Gastroesophageal sphincter (tissue), 4 donors: Measurements from ENCODE around the gene INAFM2. TPM values are rescaled to one million over a fixed set of nuclear protein-coding genes. Genes with fewer than 3 reads are reported as not detected.

Experiments
- ATAC-seq: fragments of 150-250 bp; one replicate; pipeline ENCODE4 v1.9.1; 2016; ENCODE audit warnings: mild to moderate bottlenecking, moderate library complexity
- H3K27ac ChIP-seq, 4 donors: fragments of 200-600 bp; sonication (generic) in 3 of 4; 1 replicate in 3 of 4; 2 replicates in 1 of 4; pipeline ENCODE4 v1.5.1; 2016 to 2019
- H3K27me3 ChIP-seq: fragments of 200-600 bp; sonication (generic); one replicate; pipeline ENCODE4 v1.5.1; 2019
- H3K36me3 ChIP-seq, 2 donors: fragments of 200-600 bp; sonication (generic); one replicate each; pipeline ENCODE4 v1.5.1; 2019; ENCODE audit warnings: control low read depth in 1 of 2
- H3K4me1 ChIP-seq, 3 donors: fragments of 200-600 bp; sonication (generic); 1 replicate in 2 of 3; 2 replicates in 1 of 3; pipeline ENCODE4 v1.5.1; 2016 to 2019; ENCODE audit warnings: control low read depth in 2 of 3
- H3K4me3 ChIP-seq, 2 donors: fragments of 200-600 bp; sonication (generic); one replicate each; pipeline ENCODE4 v1.5.1; 2019; ENCODE audit warnings: mild to moderate bottlenecking in 1 of 2, moderate library complexity in 1 of 2
- H3K9me3 ChIP-seq, 3 donors: fragments of 200-600 bp; sonication (generic); one replicate each; pipeline ENCODE4 v1.5.1; 2017 to 2019; ENCODE audit warnings: control low read depth in 2 of 3
- CTCF ChIP-seq, 4 experiments: fragments of 200-600 bp in 2 of 4; fragments of 450-650 bp in 2 of 4; sonication (generic) in 1 of 4; IDR thresholded peaks; one replicate each; pipeline ENCODE4 v1.5.1; 2017 to 2019; ENCODE audit warnings: antibody characterized with exemption in 4 of 4, mild to moderate bottlenecking in 2 of 4, moderate library complexity in 2 of 4
- EP300 ChIP-seq: sonication (generic); formaldehyde crosslinking; IDR thresholded peaks from one replicate; pipeline ENCODE4 v1.6.1; 2017; ENCODE audit warnings: antibody characterized with exemption, mild to moderate bottlenecking
- POLR2A ChIP-seq, 2 donors: fragments of 450-650 bp; IDR thresholded peaks; one replicate each; pipeline ENCODE4 v1.6.1; 2017; ENCODE audit warnings: antibody characterized with exemption in 2 of 2, mild to moderate bottlenecking in 2 of 2, moderate library complexity in 1 of 2
- POLR2AphosphoS5 ChIP-seq: sonication (generic); formaldehyde crosslinking; IDR thresholded peaks from one replicate; pipeline ENCODE4 v1.6.1; 2017; ENCODE audit warnings: antibody characterized with exemption
- WGBS, 2 donors: methylation state at CpG; one replicate each; pipeline ENCODE4 v1.1.5; 2018; ENCODE audit warnings: low coverage in 1 of 2; 5-methylcytosine and 5-hydroxymethylcytosine counted together
- total RNA-seq, 4 donors: library from RNA; depleted of rRNA; stranded (reverse); fragments of >200 nt; gene quantifications; one replicate each; pipeline ENCODE4 v1.1.0, GENCODE V29; 2016

The INAFM2 gene
- total RNA-seq, 4 donors from 2014 or later, result 27.3 to 66.6 (median 37.5) TPM

GRCh38 chr15:40347559-40348473, 24.3 kb downstream of the INAFM2 start:
- no peaks in the 10 kb centered on the region for H3K27me3 ChIP-seq
- H3K27ac ChIP-seq, result no peak overlapping the region
- TF ChIP-seq POLR2A (IDR thresholded peaks at IDR 0.05), result no peak
- no peak for TF ChIP-seq POLR2AphosphoS5
- no peak for TF ChIP-seq EP300
- no peak for TF ChIP-seq CTCF (IDR thresholded peaks at IDR 0.05)
- H3K9me3 ChIP-seq, result no peaks in the 10 kb centered on the region
- no peaks in the 10 kb centered on the region for H3K36me3 ChIP-seq
- WGBS, 2 donors, result 83 to 98% methylated on average over 1 to 5 of the region's 11 CpGs
- ATAC-seq, result no peak
- peaks cover 0 to 23% (median 13%) of the 10 kb centered on the region in 3 donors for H3K4me1 ChIP-seq
- no peak overlapping the region for H3K4me3 ChIP-seq

- H3K36me3 ChIP-seq, result no peaks in the 10 kb centered on the region
- no peak overlapping the region for H3K27ac ChIP-seq
- no peak for ATAC-seq
- peaks cover 0 to 17% (median 12%) of the 10 kb centered on the region in 3 donors for H3K4me1 ChIP-seq
- no peak overlapping the region for H3K4me3 ChIP-seq
- no peak for TF ChIP-seq EP300
- no peak for TF ChIP-seq POLR2AphosphoS5
- no peak for TF ChIP-seq CTCF (IDR thresholded peaks at IDR 0.05)
- TF ChIP-seq POLR2A (IDR thresholded peaks at IDR 0.05), result no peak
- 100% methylated on average over 3 of the region's 5 CpGs; no CpG with 5 or more reads in 1 of the 2 donors for WGBS, 2 donors
- no peaks in the 10 kb centered on the region for H3K27me3 ChIP-seq
- H3K9me3 ChIP-seq, result no peaks in the 10 kb centered on the region
Measured at GRCh38 chr15:40348474-40348870, 25.0 kb downstream of the INAFM2 start.

- H3K27ac ChIP-seq, result no peak overlapping the region
- no peaks in the 10 kb centered on the region for H3K27me3 ChIP-seq
- 92 to 100% methylated on average over 1 to 4 of the region's 5 CpGs for WGBS, 2 donors
- H3K4me1 ChIP-seq, result peaks cover 0 to 16% (median 7%) of the 10 kb centered on the region in 3 donors
- no peak overlapping the region for H3K4me3 ChIP-seq
- no peak for TF ChIP-seq POLR2A (IDR thresholded peaks at IDR 0.05)
- no peaks in the 10 kb centered on the region for H3K36me3 ChIP-seq
- no peaks in the 10 kb centered on the region for H3K9me3 ChIP-seq
- no peak for ATAC-seq
Measured at GRCh38 chr15:40349163-40349562, 25.7 kb downstream of the INAFM2 start.

GRCh38 chr15:40352281-40352901, 28.9 kb downstream of the INAFM2 start:
- H3K4me3 ChIP-seq, result no peak overlapping the region
- H3K27me3 ChIP-seq, result no peaks in the 10 kb centered on the region
- 88 to 91% methylated on average over 1 to 6 of the region's 7 CpGs for WGBS, 2 donors
- no peaks in the 10 kb centered on the region for H3K36me3 ChIP-seq
- H3K9me3 ChIP-seq, result no peaks in the 10 kb centered on the region
- no peak overlapping the region for H3K27ac ChIP-seq
- ATAC-seq, result no peak
- TF ChIP-seq POLR2A (IDR thresholded peaks at IDR 0.05) (no peak), EP300 (no peak), POLR2AphosphoS5 (no peak), CTCF (IDR thresholded peaks at IDR 0.05) (no peak)
- H3K4me1 ChIP-seq, result peaks cover 0 to 17% (median 0%) of the 10 kb centered on the region in 3 donors

GRCh38 chr15:40353697-40354096, 30.2 kb downstream of the INAFM2 start:
- H3K4me3 ChIP-seq, result no peak overlapping the region
- H3K4me1 ChIP-seq, result peaks cover 4 to 29% (median 8%) of the 10 kb centered on the region in 3 donors
- TF ChIP-seq CTCF (IDR thresholded peaks at IDR 0.05), result no peak
- no peak for TF ChIP-seq POLR2AphosphoS5
- TF ChIP-seq EP300, result no peak
- TF ChIP-seq POLR2A (IDR thresholded peaks at IDR 0.05), result no peak
- H3K9me3 ChIP-seq, result no peaks in the 10 kb centered on the region
- H3K27me3 ChIP-seq, result peaks cover 4% of the 10 kb centered on the region
- 75 to 78% methylated on average over 4 to 5 of the region's 5 CpGs for WGBS, 2 donors
- H3K36me3 ChIP-seq, result no peaks in the 10 kb centered on the region
- ATAC-seq, result no peak
- H3K27ac ChIP-seq, result no peak overlapping the region
